ENCODE results near the gene ZBTB25.

- no peak for TF ChIP-seq POLR2A (IDR thresholded peaks at IDR 0.05)
- no peak for TF ChIP-seq CTCF (IDR thresholded peaks at IDR 0.05)
These were observed 27.9 kb downstream of the ZBTB25 start for GRCh38 chr14:64475585-64476273.
